ENCODE results near the gene PSPC1.

The PSPC1 gene

GRCh38 chr13:19670147-19670546 lies 112.6 kb downstream of the PSPC1 start:
- no peak for DNase-seq

GRCh38 chr13:19668778-19669177 lies 114.0 kb downstream of the PSPC1 start:
- DNase-seq = no peak

- no peak for DNase-seq
These were observed 117.3 kb downstream of the PSPC1 start for GRCh38 chr13:19665427-19665859.

GRCh38 chr13:19664481-19665230 lies 118.1 kb downstream of the PSPC1 start:
- DNase-seq = no peak

GRCh38 chr13:19663416-19663979 lies 119.2 kb downstream of the PSPC1 start:
- no peak for DNase-seq

- DNase-seq = no peak
These were observed 121.2 kb downstream of the PSPC1 start for GRCh38 chr13:19661561-19661960.

GRCh38 chr13:19661126-19661525 lies 121.6 kb downstream of the PSPC1 start:
- no peak for DNase-seq

- DNase-seq = no peak
These were observed 123.9 kb downstream of the PSPC1 start for GRCh38 chr13:19658831-19659230.

GRCh38 chr13:19657872-19658591 lies 124.7 kb downstream of the PSPC1 start:
- DNase-seq = no peak

All from fibroblast of skin of back (primary cell).